BJ (cell line): ENCODE results near the gene UQCRQ. TPM values are rescaled to one million over a fixed set of nuclear protein-coding genes. Genes with fewer than 3 reads are reported as not detected.

ENCODE experiments used
- CTCF ChIA-PET: fragments of 350-600 bp; formaldehyde crosslinking; extraction: SDS; loops from one replicate; lab custom pipeline; 2021; ENCODE audit warnings: antibody characterized with exemption, inconsistent platforms; lab: Yijun Ruan, JAX
- POLR2A ChIA-PET: fragments of 300-600 bp; sonication (Branson Sonifier 250); formaldehyde crosslinking; extraction: SDS; loops from one replicate; lab custom pipeline; 2021; ENCODE audit warnings: antibody characterized with exemption; lab: Charles Lee
- DNase-seq: peaks from one replicate; pipeline ENCODE4 v3.0.0-alpha.2; 2011; ENCODE audit warnings: low read depth
- H3K27me3 ChIP-seq: 2 replicates; pipeline ENCODE4 v1.6.0; 2011; ENCODE audit warnings: low read length; ENCODE audit not compliant: control insufficient read depth, insufficient read depth
- H3K36me3 ChIP-seq: 2 replicates; pipeline ENCODE4 v1.5.1; 2011; ENCODE audit warnings: low read length; ENCODE audit not compliant: control insufficient read depth, insufficient read depth
- H3K4me3 ChIP-seq: 2 replicates; pipeline ENCODE4 v1.5.1; 2011; ENCODE audit warnings: low read depth, mild to moderate bottlenecking, control low read depth, low read length
- CTCF ChIP-seq: IDR thresholded peaks from 2 replicates; pipeline ENCODE4 v1.5.1; 2011; ENCODE audit warnings: low read depth, mild to moderate bottlenecking, control low read depth, inconsistent platforms, low read length, moderate library complexity; ENCODE audit not compliant: insufficient read depth
- polyA plus RNA-seq: library from polyadenylated mRNA; depleted of rRNA; stranded (reverse); fragments of >200 nt; gene quantifications from 2 replicates; pipeline ENCODE4 v1.2.3, GENCODE V29; 2011

The UQCRQ gene
- polyA plus RNA-seq, 1 experiment = 289 TPM

GRCh38 chr5:132832612-132833011 lies 33.8 kb upstream of the UQCRQ start:
- Histone ChIP-seq H3K36me3 (no peaks in the 10 kb centered on the region; the same call in 1 of the 2 replicates), H3K27me3 (no peaks in the 10 kb centered on the region), H3K4me3 (no peak overlapping the region)
- no peak for DNase-seq
- no peak for TF ChIP-seq CTCF
- POLR2A ChIA-PET = no interaction called here
- CTCF ChIA-PET = interaction anchor here (1.9 to 9.4 kb wide), 2 partner anchors 12 to 53 kb away, joined by 6 to 111 read pairs; no protein-coding TSS in a partner anchor

- Histone ChIP-seq H3K27me3 (no peaks in the 10 kb centered on the region; the same call in 1 of the 2 replicates), H3K4me3 (no peak overlapping the region), H3K36me3 (no peaks in the 10 kb centered on the region)
- ChIA-PET POLR2A (no interaction called here), CTCF (interaction anchor here (9.4 kb wide), 1 partner anchor 51 kb away, joined by 111 read pairs; no protein-coding TSS in a partner anchor)
- no peak for TF ChIP-seq CTCF
- DNase-seq = no peak
Observed at GRCh38 chr5:132834057-132834456, 32.4 kb upstream of the UQCRQ start.

- H3K4me3 ChIP-seq = no peak overlapping the region
- no peak for TF ChIP-seq CTCF
- no peaks in the 10 kb centered on the region for H3K36me3 ChIP-seq
- H3K27me3 ChIP-seq = no peaks in the 10 kb centered on the region; the same call in 1 of the 2 replicates
- ChIA-PET CTCF (no interaction called here), POLR2A (no interaction called here)
- DNase-seq = no peak
Observed at GRCh38 chr5:132836852-132837251, 29.6 kb upstream of the UQCRQ start.

GRCh38 chr5:132837868-132838267 lies 28.6 kb upstream of the UQCRQ start:
- Histone ChIP-seq H3K4me3 (no peak overlapping the region), H3K36me3 (no peaks in the 10 kb centered on the region), H3K27me3 (no peaks in the 10 kb centered on the region; the same call in 1 of the 2 replicates)
- CTCF ChIA-PET = interaction anchor here (1.0 to 2.4 kb wide), 2 partner anchors 8 to 10 kb away, joined by 3 to 12 read pairs; partner anchors contain the start of gene SHROOM1
- DNase-seq = no peak
- TF ChIP-seq CTCF = no peak
- POLR2A ChIA-PET = interaction anchor here (0.7 kb wide), 1 partner anchor 109 kb away, joined by 4 read pairs; no protein-coding TSS in a partner anchor

GRCh38 chr5:132838516-132839282 lies 27.7 kb upstream of the UQCRQ start:
- ChIA-PET POLR2A (no interaction called here), CTCF (interaction anchor here (1.0 to 2.4 kb wide), 5 partner anchors 9 to 44 kb away, joined by 3 to 12 read pairs (median 3); partner anchors contain the start of gene SHROOM1)
- no peak for TF ChIP-seq CTCF
- H3K4me3 ChIP-seq = no peak overlapping the region
- no peaks in the 10 kb centered on the region for H3K36me3 ChIP-seq
- H3K27me3 ChIP-seq = no peaks in the 10 kb centered on the region; the same call in 1 of the 2 replicates
- no peak for DNase-seq
